H1 (cell line): ENCODE data around the gene CDV3. TPM values are rescaled to one million over a fixed set of nuclear protein-coding genes. Genes with fewer than 3 reads are reported as not detected.

Experiments used
- CTCF ChIA-PET: fragments of 300-600 bp; sonication (Branson Sonifier 250); formaldehyde crosslinking; loops from one replicate; lab custom pipeline; 2021; ENCODE audit not compliant: partially characterized antibody; lab: Charles Lee
- POLR2A ChIA-PET: fragments of 300-600 bp; sonication (Branson Sonifier 250); formaldehyde crosslinking; loops from one replicate; lab custom pipeline; 2021; ENCODE audit warnings: inconsistent platforms; ENCODE audit not compliant: partially characterized antibody; lab: Charles Lee
- DNase-seq, 2 experiments: peaks; one replicate each; pipeline versions ENCODE4 v3.0.0 to v3.0.0-alpha.2; 2010 to 2022; ENCODE audit warnings: low spot score in 2 of 2, low read depth in 1 of 2, mixed read lengths in 1 of 2
- FAIRE-seq: peaks from 2 replicates; lab custom pipeline; 2011; peaks lifted over from hg19 to GRCh38; lab: Jason Lieb, UNC
- H2AFZ ChIP-seq: 2 replicates; pipeline ENCODE4 v1.8.1; 2012; ENCODE audit warnings: low read length, inconsistent platforms
- H2AK5ac ChIP-seq: 2 replicates; pipeline ENCODE4 v1.6.1; 2013; ENCODE audit warnings: low read depth, low read length
- H2BK120ac ChIP-seq: replicated peaks from 2 replicates; pipeline ENCODE3; 2013; ENCODE audit warnings: low read depth, low read length, inconsistent platforms
- H2BK12ac ChIP-seq: 2 replicates; pipeline ENCODE4 v1.6.1; 2013; ENCODE audit warnings: low read depth, low read length
- H2BK15ac ChIP-seq: 2 replicates; pipeline ENCODE4 v1.6.1; 2013; ENCODE audit warnings: low read length
- H2BK20ac ChIP-seq: 2 replicates; pipeline ENCODE4 v1.6.1; 2013; ENCODE audit warnings: low read length
- H2BK5ac ChIP-seq: 2 replicates; pipeline ENCODE4 v1.6.1; 2013; ENCODE audit warnings: low read depth, low read length
- H3K14ac ChIP-seq: 2 replicates; pipeline ENCODE4 v1.6.1; 2013; ENCODE audit warnings: inconsistent platforms; ENCODE audit not compliant: insufficient read length
- H3K18ac ChIP-seq: 2 replicates; pipeline ENCODE4 v1.6.1; 2013; ENCODE audit warnings: low read length; ENCODE audit errors: extremely low read depth
- H3K23ac ChIP-seq: 2 replicates; pipeline ENCODE4 v1.6.1; 2013; ENCODE audit warnings: inconsistent platforms; ENCODE audit not compliant: insufficient read length
- H3K23me2 ChIP-seq: 2 replicates; pipeline ENCODE4 v1.6.1; 2013; ENCODE audit warnings: low read depth, low read length
- H3K27ac ChIP-seq: 2 replicates; pipeline ENCODE4 v1.6.1; 2011; ENCODE audit warnings: low read depth, low read length, inconsistent platforms
- H3K27me3 ChIP-seq, 4 experiments: replicated peaks in 1 of 4; 1 replicate in 1 of 4; 2 replicates in 3 of 4; pipeline versions ENCODE4 v1.6.1 to v1.8.1; 2011 to 2013; ENCODE audit warnings: low read length in 3 of 4, mild to moderate bottlenecking in 3 of 4, inconsistent platforms in 2 of 4, mixed read lengths in 2 of 4, moderate library complexity in 1 of 4; ENCODE audit not compliant: control insufficient read depth in 3 of 4, insufficient read depth in 3 of 4; ENCODE audit errors: extremely low read depth in 1 of 4
- H3K36me3 ChIP-seq, 4 experiments: 2 replicates each; pipeline versions ENCODE4 v1.6.1 to v1.8.1; 2011 to 2013; ENCODE audit warnings: mild to moderate bottlenecking in 4 of 4, low read length in 3 of 4, moderate library complexity in 2 of 4, control low read depth in 1 of 4, inconsistent platforms in 1 of 4; ENCODE audit not compliant: insufficient read depth in 4 of 4, control insufficient read depth in 2 of 4
- H3K4ac ChIP-seq: replicated peaks from 2 replicates; pipeline ENCODE3; 2013; ENCODE audit warnings: low read length, low read depth, mixed read lengths, inconsistent platforms; ENCODE audit not compliant: insufficient read length
- H3K4me1 ChIP-seq, 4 experiments: replicated peaks in 1 of 4; 1 replicate in 1 of 4; 2 replicates in 3 of 4; pipeline versions ENCODE4 v1.6.1 to v1.8.1; 2011 to 2013; ENCODE audit warnings: low read length in 3 of 4, inconsistent platforms in 2 of 4, mixed read lengths in 1 of 4; ENCODE audit not compliant: insufficient read depth in 4 of 4, control insufficient read depth in 3 of 4
- H3K4me2 ChIP-seq, 2 experiments: 2 replicates each; pipeline versions ENCODE4 v1.6.1 to v1.8.1; 2011 to 2013; ENCODE audit warnings: low read depth in 2 of 2, low read length in 2 of 2, control low read depth in 1 of 2, inconsistent platforms in 1 of 2, mild to moderate bottlenecking in 1 of 2; ENCODE audit not compliant: insufficient read depth in 1 of 2
- H3K4me3 ChIP-seq, 4 experiments: fragments of 200-600, 300-600 bp in 1 of 4; sonication (generic), shearing (Covaris generic), sonication (Bioruptor Twin) in 1 of 4; 2 replicates each; pipeline versions ENCODE4 v1.5.1 to v1.8.1; 2011 to 2016; ENCODE audit warnings: low read length in 4 of 4, low read depth in 3 of 4, control low read depth in 2 of 4, inconsistent platforms in 2 of 4, mild to moderate bottlenecking in 2 of 4, mixed read lengths in 1 of 4, moderate library complexity in 1 of 4; ENCODE audit not compliant: insufficient read depth in 2 of 4; ENCODE audit errors: extremely low read depth in 1 of 4
- H3K56ac ChIP-seq: replicated peaks from 2 replicates; pipeline ENCODE3; 2013; ENCODE audit warnings: low read depth, mild to moderate bottlenecking, mixed read lengths, low read length, inconsistent platforms; ENCODE audit not compliant: insufficient read length
- H3K79me1 ChIP-seq: 2 replicates; pipeline ENCODE4 v1.6.1; 2013; ENCODE audit warnings: low read depth, low read length, control low read depth
- H3K79me2 ChIP-seq, 2 experiments: 2 replicates each; pipeline versions ENCODE4 v1.6.1 to v1.8.1; 2012 to 2013; ENCODE audit warnings: low read length in 2 of 2, mild to moderate bottlenecking in 2 of 2, inconsistent platforms in 1 of 2; ENCODE audit not compliant: insufficient read depth in 2 of 2, control insufficient read depth in 1 of 2
- H3K9ac ChIP-seq, 4 experiments: replicated peaks in 1 of 4; 1 replicate in 1 of 4; 2 replicates in 3 of 4; pipeline versions ENCODE4 v1.6.1 to v1.8.1; 2011 to 2013; ENCODE audit warnings: low read depth in 3 of 4, low read length in 3 of 4, control low read depth in 2 of 4, mild to moderate bottlenecking in 2 of 4, moderate library complexity in 2 of 4, inconsistent platforms in 1 of 4; ENCODE audit errors: extremely low read depth in 1 of 4
- H3K9me3 ChIP-seq, 2 experiments: 2 replicates each; pipeline versions ENCODE4 v1.6.1 to v1.8.1; 2012 to 2013; ENCODE audit warnings: mild to moderate bottlenecking in 2 of 2, moderate library complexity in 2 of 2, control low read depth in 1 of 2, inconsistent platforms in 1 of 2, low read depth in 1 of 2, low read length in 1 of 2, mixed read lengths in 1 of 2; ENCODE audit not compliant: insufficient read depth in 2 of 2
- H4K20me1 ChIP-seq, 2 experiments: replicated peaks in 1 of 2; 2 replicates each; pipeline versions ENCODE3 to v1.8.1; 2011 to 2013; ENCODE audit warnings: inconsistent platforms in 2 of 2, low read length in 2 of 2, mild to moderate bottlenecking in 1 of 2; ENCODE audit not compliant: insufficient read depth in 2 of 2, control insufficient read depth in 1 of 2
- H4K5ac ChIP-seq: 2 replicates; pipeline ENCODE4 v1.6.1; 2013; ENCODE audit warnings: low read length, low read depth, mixed read lengths, inconsistent platforms; ENCODE audit not compliant: insufficient read length
- H4K8ac ChIP-seq: 2 replicates; pipeline ENCODE4 v1.8.0; 2013; ENCODE audit warnings: mild to moderate bottlenecking, moderate library complexity, low read length, inconsistent platforms; ENCODE audit not compliant: insufficient read depth; ENCODE audit errors: extremely low read depth
- H4K91ac ChIP-seq: replicated peaks from 2 replicates; pipeline ENCODE3; 2013; ENCODE audit warnings: low read length, mixed read lengths, inconsistent platforms; ENCODE audit not compliant: insufficient read length
- ASH2L ChIP-seq: fragments of 200-600, 300-600 bp; sonication (generic); IDR thresholded peaks from one replicate; pipeline ENCODE4 v1.7.1; 2017; ENCODE audit warnings: low read length
- CBX5 ChIP-seq: fragments of 300-800, 300-1000 bp; sonication (generic); IDR thresholded peaks from 2 replicates; pipeline ENCODE4 v1.7.1; 2016; ENCODE audit warnings: antibody characterized with exemption, low read length, low read depth
- CBX8 ChIP-seq: fragments of 300-800, 300-1000 bp; sonication (generic); IDR thresholded peaks from 2 replicates; pipeline ENCODE4 v1.7.1; 2016; ENCODE audit warnings: low read depth, low read length, borderline replicate concordance
- GABPA ChIP-seq: IDR thresholded peaks from 2 replicates; pipeline ENCODE4 v1.6.1; 2011; ENCODE audit warnings: mild to moderate bottlenecking, low read length, moderate library complexity, borderline replicate concordance; ENCODE audit not compliant: insufficient read depth
- HDAC6 ChIP-seq: IDR thresholded peaks from one replicate; pipeline ENCODE4 v1.7.1; 2012; ENCODE audit warnings: low read depth, mild to moderate bottlenecking, inconsistent platforms, low read length, moderate library complexity
- KDM1A ChIP-seq: fragments of 200-600, 300-600 bp; sonication (generic); IDR thresholded peaks from 2 replicates; pipeline ENCODE4 v1.7.1; 2016; ENCODE audit warnings: mild to moderate bottlenecking, low read length, borderline replicate concordance
- NANOG ChIP-seq: IDR thresholded peaks from 2 replicates; pipeline ENCODE4 v1.6.1; 2011; ENCODE audit warnings: low read length, low read depth, mild to moderate bottlenecking, inconsistent platforms; ENCODE audit not compliant: insufficient read depth, poor library complexity, severe bottlenecking
- PHF8 ChIP-seq: fragments of 200-600 bp; sonication (generic); conservative IDR thresholded peaks from 2 replicates; pipeline ENCODE4 v1.7.1; 2012; ENCODE audit warnings: low read depth, mild to moderate bottlenecking, inconsistent platforms, low read length, moderate library complexity
- SP1 ChIP-seq: IDR thresholded peaks from 2 replicates; pipeline ENCODE4 v1.6.1; 2011; ENCODE audit warnings: low read depth, low read length
- TCF12 ChIP-seq: IDR thresholded peaks from 2 replicates; pipeline ENCODE4 v1.6.1; 2011; ENCODE audit warnings: low read depth, mild to moderate bottlenecking, low read length
- USF2 ChIP-seq: IDR thresholded peaks from 2 replicates; pipeline ENCODE4 v1.6.1; 2011; ENCODE audit warnings: low read length, improper control_type of control experiment
- YY1 ChIP-seq: IDR thresholded peaks from 2 replicates; pipeline ENCODE4 v1.6.1; 2011; ENCODE audit warnings: low read depth, mild to moderate bottlenecking, low read length
- WGBS, 2 experiments: shearing (Covaris generic) in 1 of 2; methylation state at CpG; one replicate each; pipeline versions ENCODE4 v1.1.6 to v1.1.7; 2013 to 2015; ENCODE audit warnings: low lambda C conversion rate in 2 of 2, mixed read lengths in 2 of 2, inconsistent platforms in 1 of 2, low coverage in 1 of 2, missing lambda C conversion rate in 1 of 2; ENCODE audit not compliant: insufficient replicate concordance in 2 of 2, insufficient coverage in 1 of 2, insufficient read length in 1 of 2; ENCODE audit errors: extremely low coverage in 1 of 2, missing lambda C conversion rate in 1 of 2; 5-methylcytosine and 5-hydroxymethylcytosine counted together
- polyA plus RNA-seq, 7 experiments: library from polyadenylated mRNA; depleted of rRNA in 3 of 7; stranded (reverse) in 5 of 7; unstranded in 2 of 7; fragments of >200 nt in 5 of 7; fragments of 200-250 nt in 2 of 7; gene quantifications; 1 replicate in 5 of 7; 2 replicates in 1 of 7; 4 replicates in 1 of 7; pipeline versions ENCODE4 v1.2.1 to v1.2.3, GENCODE V29; 2011 to 2013; ENCODE audit warnings: missing spikeins in 2 of 7, mixed read lengths in 2 of 7
- total RNA-seq: library from RNA; stranded (reverse); fragmentation: NEBNext Ultra II Directional; extraction: Animal tissue kit (Norgen Biotek cat#: 25700); gene quantifications from 2 replicates; pipeline ENCODE4 v1.2.1, GENCODE V29; 2021
- TF ChIP-seq, protein P1 (sequence below): IDR thresholded peaks from 2 replicates; pipeline ENCODE4 v1.6.1; 2012; ENCODE audit warnings: inconsistent platforms

Gene CDV3
- total and polyA plus RNA-seq, 2 of the 8 experiments (the other 6 are each of a cell fraction or from before 2014, with no cell fraction given), result 29.4 to 163 TPM

DNA sequence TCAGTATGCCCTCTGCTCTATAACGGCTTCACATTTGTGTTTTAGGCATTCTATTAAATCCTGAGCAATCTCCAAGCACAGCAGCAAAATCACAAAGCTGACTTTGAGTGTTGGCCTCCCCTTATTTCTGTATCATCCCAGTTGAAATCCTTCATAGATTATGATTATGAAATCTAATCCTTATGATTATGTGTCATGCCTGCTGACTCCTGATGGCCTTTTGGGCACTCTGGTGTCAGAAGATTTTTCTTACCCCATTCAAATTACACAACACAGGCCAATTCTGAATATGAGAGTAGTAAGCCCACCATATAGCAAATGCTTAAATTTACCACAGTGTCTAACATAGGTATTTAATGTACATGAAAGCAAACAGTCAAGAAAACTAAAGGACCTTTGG, 34.3 kb downstream of the CDV3 start:
- Histone ChIP-seq H3K79me2 (no peaks in the 10 kb centered on the region), H4K8ac (no peak overlapping the region), H2BK12ac (no peak overlapping the region), H3K4me1 (no peaks in the 10 kb centered on the region), H2BK15ac (no peak overlapping the region), H3K36me3 (peaks cover 0 to 53% (median 25%) of the 10 kb centered on the region in 4 experiments; a peak in 4 of 8 replicates), H3K79me1 (no peaks in the 10 kb centered on the region), H3K9ac (no peak overlapping the region), H3K9me3 (no peaks in the 10 kb centered on the region), H3K14ac (no peak overlapping the region), H3K4ac (no peak overlapping the region), H3K56ac (no peak overlapping the region), H2AK5ac (no peak overlapping the region), H3K4me3 (no peak overlapping the region), H2BK5ac (no peak overlapping the region), H2AFZ (no peak overlapping the region), H2BK120ac (no peak overlapping the region), H3K18ac (no peak overlapping the region), H4K5ac (no peak overlapping the region), H3K27me3 (no peaks in the 10 kb centered on the region), H4K20me1 (no peaks in the 10 kb centered on the region), H3K27ac (no peak overlapping the region), H2BK20ac (no peak overlapping the region), H4K91ac (no peak overlapping the region), H3K23me2 (no peaks in the 10 kb centered on the region), H3K4me2 (no peak overlapping the region), H3K23ac (no peak overlapping the region)
- WGBS, 2 experiments, result 89% methylated on average over 1 of the region's 1 CpG; no CpG with 5 or more reads in 1 of the 2 experiments
- DNase-seq (no peak), FAIRE-seq (no peak)
- ChIA-PET CTCF (interaction anchor here (0.8 to 0.9 kb wide), 2 partner anchors 29 kb away, joined by 3 read pairs; no protein-coding TSS in a partner anchor), POLR2A (no interaction called here)
- TF ChIP-seq ASH2L (no peak), YY1 (no peak), SP1 (no peak), KDM1A (no peak), PHF8 (no peak), GABPA (no peak), NANOG (no peak), USF2 (no peak), TCF12 (no peak), CBX5 (no peak), HDAC6 (no peak), CBX8 (no peak)
- TF ChIP-seq, protein P1, sequence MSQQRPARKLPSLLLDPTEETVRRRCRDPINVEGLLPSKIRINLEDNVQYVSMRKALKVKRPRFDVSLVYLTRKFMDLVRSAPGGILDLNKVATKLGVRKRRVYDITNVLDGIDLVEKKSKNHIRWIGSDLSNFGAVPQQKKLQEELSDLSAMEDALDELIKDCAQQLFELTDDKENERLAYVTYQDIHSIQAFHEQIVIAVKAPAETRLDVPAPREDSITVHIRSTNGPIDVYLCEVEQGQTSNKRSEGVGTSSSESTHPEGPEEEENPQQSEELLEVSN, result no peak
